DOHH2 (cell line): ENCODE data around the gene GRB2.
A peak's percentile ranks its signal among the peaks of the same experiment; 100 is the strongest.

Experiments used
- H3F3A ChIP-seq: fragments of 200-600 bp; sonication (generic), shearing (Covaris generic); 2 replicates; pipeline ENCODE4 v1.6.0; 2016; ENCODE audit warnings: antibody characterized with exemption, mild to moderate bottlenecking; ENCODE audit not compliant: control insufficient read depth, insufficient read depth
- H3K27ac ChIP-seq: fragments of 200-600 bp; sonication (generic); 2 replicates; pipeline ENCODE4 v1.5.1; 2014; ENCODE audit warnings: low read depth, mild to moderate bottlenecking, low read length, moderate library complexity
- H3K27me3 ChIP-seq: fragments of 200-600 bp; sonication (generic); 2 replicates; pipeline ENCODE4 v1.6.1; 2014; ENCODE audit warnings: mild to moderate bottlenecking, low read length, mixed read lengths; ENCODE audit not compliant: control insufficient read depth
- H3K36me3 ChIP-seq: fragments of 200-600 bp; sonication (generic); 2 replicates; pipeline ENCODE4 v1.6.1; 2014; ENCODE audit warnings: mild to moderate bottlenecking, low read length, moderate library complexity, mixed read lengths; ENCODE audit not compliant: control insufficient read depth
- H3K4me1 ChIP-seq: fragments of 200-600 bp; sonication (generic); 2 replicates; pipeline ENCODE4 v1.6.1; 2014; ENCODE audit warnings: mild to moderate bottlenecking, low read length, mixed read lengths; ENCODE audit not compliant: control insufficient read depth
- H3K4me2 ChIP-seq: fragments of 200-600 bp; sonication (generic); 2 replicates; pipeline ENCODE4 v1.6.0; 2014; ENCODE audit warnings: mild to moderate bottlenecking, low read length, moderate library complexity
- H3K4me3 ChIP-seq: fragments of 200-600 bp; sonication (generic); 2 replicates; pipeline ENCODE4 v1.5.1; 2014; ENCODE audit warnings: mild to moderate bottlenecking, low read length, mixed read lengths
- H3K79me2 ChIP-seq: fragments of 200-600 bp; sonication (generic); 2 replicates; pipeline ENCODE4 v1.6.1; 2014; ENCODE audit warnings: mild to moderate bottlenecking, low read length, mixed read lengths; ENCODE audit not compliant: control insufficient read depth
- H3K9me2 ChIP-seq: fragments of 200-600 bp; sonication (generic); replicated peaks from 2 replicates; pipeline ENCODE4 v1.6.1; 2014; ENCODE audit warnings: mild to moderate bottlenecking, low read length, mixed read lengths; ENCODE audit not compliant: control insufficient read depth
- H3K9me3 ChIP-seq: fragments of 200-600 bp; sonication (generic); 2 replicates; pipeline ENCODE4 v1.6.1; 2014; ENCODE audit warnings: antibody characterized with exemption, low read length, mixed read lengths; ENCODE audit not compliant: control insufficient read depth, insufficient read depth
- H4K20me1 ChIP-seq: fragments of 200-600 bp; sonication (generic); 2 replicates; pipeline ENCODE4 v1.6.0; 2014; ENCODE audit warnings: low read depth, mild to moderate bottlenecking, antibody characterized with exemption, low read length, moderate library complexity; ENCODE audit not compliant: control insufficient read depth, insufficient read depth
- EZH2phosphoT487 ChIP-seq: fragments of 200-600 bp; sonication (generic); IDR thresholded peaks from 2 replicates; pipeline ENCODE4 v1.6.1; 2017; ENCODE audit warnings: borderline replicate concordance, mild to moderate bottlenecking, antibody characterized with exemption, low read length, moderate library complexity, mixed read lengths
- TF ChIP-seq, protein P1 (sequence below): fragments of 200-600 bp; sonication (generic); IDR thresholded peaks from one replicate; pipeline ENCODE4 v1.5.1; 2014; ENCODE audit warnings: antibody characterized with exemption, mild to moderate bottlenecking, low read depth, low read length; ENCODE audit not compliant: poor library complexity, severe bottlenecking

GRB2 gene

DNA sequence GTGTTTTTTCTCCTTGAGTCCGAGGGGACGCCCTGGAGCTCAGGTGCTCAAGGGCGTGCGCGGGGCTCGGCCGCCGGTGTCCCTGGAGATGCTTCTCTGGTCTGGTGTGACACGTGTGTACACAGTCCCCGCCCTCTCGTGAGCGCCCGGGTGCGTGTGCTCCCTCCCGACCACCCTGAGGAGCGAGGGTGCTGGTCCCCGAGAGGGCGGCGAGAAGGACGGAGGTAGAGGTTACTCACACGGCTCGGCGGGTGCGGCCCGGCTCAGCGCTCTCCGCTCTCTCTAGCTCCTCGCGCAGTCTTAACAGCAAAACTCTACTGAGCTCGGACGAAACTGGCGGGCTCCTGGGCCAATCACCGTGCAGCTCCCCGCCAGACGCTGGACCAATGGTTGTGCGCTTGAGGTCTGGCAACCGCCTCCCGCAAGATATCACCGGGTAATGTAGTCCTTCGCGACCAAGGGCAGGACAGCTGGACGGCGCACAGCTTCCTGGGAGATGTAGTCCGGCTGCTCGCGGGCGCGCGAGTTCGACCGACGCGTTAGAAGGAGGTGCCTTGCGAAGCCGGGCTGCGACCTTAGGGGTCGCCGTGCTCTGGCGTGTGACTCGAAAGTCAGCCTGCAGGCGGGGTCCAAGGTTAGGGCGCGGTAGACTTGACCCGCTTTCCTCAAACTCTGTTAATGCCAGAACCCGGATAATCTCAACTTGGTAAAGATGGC is 116.2 kb downstream of the GRB2 start, which contains the start of gene SLC25A19:
Gene SLC25A19 (minus strand): TSS at position 319 of the 717 bp plus-strand sequence. CDS start 2,669 bp downstream, outside the sequence.
- H3K27ac ChIP-seq: peak within 1 kb of the TSS; percentile 77
- TF ChIP-seq, protein P1, sequence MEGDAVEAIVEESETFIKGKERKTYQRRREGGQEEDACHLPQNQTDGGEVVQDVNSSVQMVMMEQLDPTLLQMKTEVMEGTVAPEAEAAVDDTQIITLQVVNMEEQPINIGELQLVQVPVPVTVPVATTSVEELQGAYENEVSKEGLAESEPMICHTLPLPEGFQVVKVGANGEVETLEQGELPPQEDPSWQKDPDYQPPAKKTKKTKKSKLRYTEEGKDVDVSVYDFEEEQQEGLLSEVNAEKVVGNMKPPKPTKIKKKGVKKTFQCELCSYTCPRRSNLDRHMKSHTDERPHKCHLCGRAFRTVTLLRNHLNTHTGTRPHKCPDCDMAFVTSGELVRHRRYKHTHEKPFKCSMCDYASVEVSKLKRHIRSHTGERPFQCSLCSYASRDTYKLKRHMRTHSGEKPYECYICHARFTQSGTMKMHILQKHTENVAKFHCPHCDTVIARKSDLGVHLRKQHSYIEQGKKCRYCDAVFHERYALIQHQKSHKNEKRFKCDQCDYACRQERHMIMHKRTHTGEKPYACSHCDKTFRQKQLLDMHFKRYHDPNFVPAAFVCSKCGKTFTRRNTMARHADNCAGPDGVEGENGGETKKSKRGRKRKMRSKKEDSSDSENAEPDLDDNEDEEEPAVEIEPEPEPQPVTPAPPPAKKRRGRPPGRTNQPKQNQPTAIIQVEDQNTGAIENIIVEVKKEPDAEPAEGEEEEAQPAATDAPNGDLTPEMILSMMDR: peak; percentile 23
- no peak for TF ChIP-seq EZH2phosphoT487

DNA sequence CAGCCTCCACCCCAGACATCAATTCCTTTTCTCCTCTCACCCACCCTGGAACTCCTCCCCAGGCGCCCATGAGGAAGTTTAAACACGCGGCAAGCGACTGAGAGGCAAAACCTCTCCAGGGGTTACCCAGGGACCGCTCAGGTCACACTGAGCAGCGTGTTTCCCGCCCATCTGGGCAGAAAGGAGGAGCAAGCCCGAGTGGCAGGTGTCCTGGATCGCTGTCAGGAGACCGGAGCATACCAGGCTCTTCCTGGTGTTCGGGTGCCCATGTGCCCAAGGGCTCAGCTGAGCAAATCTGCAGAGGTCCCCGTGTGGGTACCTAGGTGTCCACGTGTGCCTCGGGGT is 116.7 kb downstream of the GRB2 start:
- Histone ChIP-seq H3K27me3 (no peaks in the 10 kb centered on the region), H4K20me1 (no peaks in the 10 kb centered on the region), H3K4me1 (peaks cover 22% of the 10 kb centered on the region), H3K9me2 (no peaks in the 10 kb centered on the region), H3K79me2 (peaks cover 45% of the 10 kb centered on the region), H3K4me2 (peak overlapping the region; percentile 98), H3K9me3 (no peaks in the 10 kb centered on the region), H3F3A (peaks cover 17% of the 10 kb centered on the region), H3K36me3 (peaks cover 41% of the 10 kb centered on the region), H3K27ac (peak overlapping the region; percentile 77), H3K4me3 (peak overlapping the region; percentile 95)
- TF ChIP-seq EZH2phosphoT487: no peak
- TF ChIP-seq, protein P1: no peak

More for the DNA sequence above, 116.2 kb downstream of the GRB2 start, which contains the start of gene SLC25A19:
- Histone ChIP-seq H3F3A (peaks cover 21% of the 10 kb centered on the region), H3K9me3 (no peaks in the 10 kb centered on the region), H3K36me3 (peaks cover 41% of the 10 kb centered on the region), H3K4me2 (peak within 1 kb of the TSS; percentile 98), H3K4me1 (peaks cover 23% of the 10 kb centered on the region), H3K27me3 (no peaks in the 10 kb centered on the region), H3K9me2 (no peaks in the 10 kb centered on the region), H4K20me1 (no peaks in the 10 kb centered on the region), H3K4me3 (peak within 1 kb of the TSS; percentile 95), H3K79me2 (peaks cover 44% of the 10 kb centered on the region)

DNA sequence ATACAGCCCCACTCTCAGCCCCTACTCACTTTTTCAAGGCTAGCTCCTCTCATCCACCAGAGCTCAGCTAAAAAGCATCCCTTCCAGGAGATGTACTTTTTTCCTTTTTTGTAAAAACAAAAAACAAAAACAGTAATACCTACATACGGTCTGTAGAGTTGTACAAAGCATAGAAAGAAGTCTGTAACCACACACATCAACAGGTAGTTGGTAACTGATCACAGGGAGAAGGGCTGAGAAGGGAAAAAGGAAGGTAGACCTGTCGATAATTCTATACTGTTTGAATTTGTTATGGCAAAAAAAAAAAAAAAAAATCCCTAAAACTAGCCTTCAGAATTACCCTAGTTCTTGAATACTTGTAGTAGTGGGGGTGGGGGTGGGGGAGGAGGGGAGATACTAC is 117.1 kb downstream of the GRB2 start:
- Histone ChIP-seq H3F3A (peaks cover 17% of the 10 kb centered on the region), H4K20me1 (no peaks in the 10 kb centered on the region), H3K4me2 (peak overlapping the region; percentile 98), H3K9me2 (no peaks in the 10 kb centered on the region), H3K9me3 (no peaks in the 10 kb centered on the region), H3K79me2 (peaks cover 48% of the 10 kb centered on the region), H3K4me1 (peaks cover 22% of the 10 kb centered on the region), H3K4me3 (peak overlapping the region; percentile 95), H3K27me3 (no peaks in the 10 kb centered on the region), H3K36me3 (peaks cover 45% of the 10 kb centered on the region), H3K27ac (peak overlapping the region; percentile 77)
- TF ChIP-seq, protein P1: no peak
- TF ChIP-seq EZH2phosphoT487: no peak
